Measurements from ENCODE around the gene PPM1A. TPM values are rescaled to one million over a fixed set of nuclear protein-coding genes. Genes with fewer than 3 reads are reported as not detected.

PPM1A gene
- total RNA-seq, 4 donors from 2014 or later, result 40.4 to 60.2 (median 53.6) TPM

GRCh38 chr14:60274448-60274847 lies 25.4 kb downstream of the PPM1A start:
- H3K4me1 ChIP-seq, result peaks cover 61 to 75% (median 65%) of the 10 kb centered on the region in 4 donors

GRCh38 chr14:60275932-60276331 lies 26.9 kb downstream of the PPM1A start:
- 77% methylated on average over 4 of the region's 4 CpGs for WGBS

More at GRCh38 chr14:60274448-60274847, 25.4 kb downstream of the PPM1A start:
- Histone ChIP-seq H3K9me3 (no peaks in the 10 kb centered on the region), H3K36me3 (no peaks in the 10 kb centered on the region), H3K27me3 (no peaks in the 10 kb centered on the region), H3K27ac (replicated peaks in 1 of 4) (no peak overlapping the region), H3K4me3 (no peak overlapping the region)
- intact Hi-C loops (cut with DNase I), result no loop called here
- TF ChIP-seq POLR2A (IDR thresholded peaks at IDR 0.05; ENCODE audit: low read depth) (no peak), CTCF (IDR thresholded peaks at IDR 0.05) (no peak), EP300 (IDR thresholded peaks at IDR 0.05) (no peak), POLR2AphosphoS5 (IDR thresholded peaks at IDR 0.05) (no peak)
- DNase-seq (ENCODE audit: extremely low spot score), result no peak

DNA sequence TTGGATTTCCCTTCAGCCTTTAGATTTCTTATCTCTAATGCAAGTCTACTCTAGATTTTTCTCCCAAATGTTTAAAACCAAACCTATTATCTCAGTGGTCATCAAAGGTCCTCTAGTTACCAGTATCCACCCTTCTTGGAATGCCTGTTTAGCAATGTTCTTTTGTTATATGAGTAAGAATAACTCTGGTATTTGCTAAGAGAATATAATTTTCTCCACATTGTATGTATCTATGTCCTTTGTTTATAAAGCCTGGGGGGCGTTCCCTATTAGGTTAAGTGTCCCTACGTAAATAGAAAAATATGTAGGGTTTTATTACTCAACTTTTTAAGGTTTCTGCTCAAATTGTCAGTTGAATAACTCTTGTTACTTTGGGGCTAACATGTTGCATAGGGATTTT lies 27.3 kb downstream of the PPM1A start:
- 93% methylated on average over 2 of the region's 2 CpGs for WGBS
- intact Hi-C loops (cut with DNase I), result no loop called here
- H3K27me3 ChIP-seq, result no peaks in the 10 kb centered on the region
- H3K36me3 ChIP-seq, result no peaks in the 10 kb centered on the region
- TF ChIP-seq CTCF (IDR thresholded peaks at IDR 0.05) (no peak), POLR2A (IDR thresholded peaks at IDR 0.05; ENCODE audit: low read depth) (no peak), EP300 (IDR thresholded peaks at IDR 0.05) (no peak), POLR2AphosphoS5 (IDR thresholded peaks at IDR 0.05) (no peak)
- peaks cover 61 to 76% (median 62%) of the 10 kb centered on the region in 4 donors for H3K4me1 ChIP-seq
- no peaks in the 10 kb centered on the region for H3K9me3 ChIP-seq
- no peak overlapping the region for H3K4me3 ChIP-seq
- no peak overlapping the region for H3K27ac ChIP-seq (replicated peaks in 1 of 4)
- DNase-seq (ENCODE audit: extremely low spot score), result no peak

More at GRCh38 chr14:60275932-60276331, 26.9 kb downstream of the PPM1A start:
- TF ChIP-seq EP300 (IDR thresholded peaks at IDR 0.05), result no peak
- no peak for TF ChIP-seq POLR2AphosphoS5 (IDR thresholded peaks at IDR 0.05)
- no peak for TF ChIP-seq CTCF (IDR thresholded peaks at IDR 0.05)
- TF ChIP-seq POLR2A (IDR thresholded peaks at IDR 0.05; ENCODE audit: low read depth), result no peak
- Histone ChIP-seq H3K27ac (replicated peaks in 1 of 4) (no peak overlapping the region), H3K9me3 (no peaks in the 10 kb centered on the region), H3K4me3 (no peak overlapping the region), H3K4me1 (peaks cover 64 to 79% (median 65%) of the 10 kb centered on the region in 4 donors), H3K27me3 (no peaks in the 10 kb centered on the region), H3K36me3 (no peaks in the 10 kb centered on the region)
- DNase-seq (ENCODE audit: extremely low spot score), result no peak
- intact Hi-C loops (cut with DNase I), result no loop called here

DNA sequence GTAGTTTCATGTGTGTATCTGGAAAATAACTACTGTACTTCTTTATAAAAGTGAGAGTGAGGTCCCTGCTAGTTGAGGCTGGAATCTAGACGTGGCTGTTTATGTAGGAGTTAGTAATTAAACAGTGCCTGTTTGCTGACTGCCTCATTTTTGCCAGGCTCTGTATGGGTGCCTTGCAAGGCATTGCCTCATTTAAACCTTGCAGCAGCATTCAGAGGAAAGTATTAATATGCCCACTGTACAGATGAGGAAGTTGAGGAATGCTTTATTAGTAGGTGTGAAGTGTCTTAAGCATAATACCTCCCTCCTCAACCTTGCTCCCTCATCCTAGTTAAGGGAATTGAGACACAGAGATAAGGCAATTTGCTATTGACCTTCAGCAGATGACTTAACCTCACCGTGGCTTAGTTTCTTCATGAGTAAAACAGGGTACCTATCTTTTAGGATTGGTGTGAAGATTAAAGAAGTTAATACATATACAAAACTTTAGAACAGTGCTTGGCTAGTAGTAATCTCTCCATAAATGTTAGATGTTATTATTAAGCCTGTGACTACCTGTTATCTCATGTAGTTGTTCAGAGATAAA lies 28.7 kb downstream of the PPM1A start:
- peaks cover 54 to 68% (median 59%) of the 10 kb centered on the region in 4 donors for H3K4me1 ChIP-seq
- 71% methylated on average over 2 of the region's 2 CpGs for WGBS

More for the DNA sequence above, 28.7 kb downstream of the PPM1A start:
- Histone ChIP-seq H3K27me3 (no peaks in the 10 kb centered on the region), H3K36me3 (peaks cover under 1 to 4% (median 3%) of the 10 kb centered on the region in 4 donors), H3K4me3 (no peak overlapping the region), H3K9me3 (no peaks in the 10 kb centered on the region), H3K27ac (replicated peaks in 1 of 4) (no peak overlapping the region)
- intact Hi-C loops (cut with DNase I), result no loop called here
- no peak for DNase-seq (ENCODE audit: extremely low spot score)
- no peak for TF ChIP-seq CTCF (IDR thresholded peaks at IDR 0.05)
- no peak for TF ChIP-seq POLR2A (IDR thresholded peaks at IDR 0.05; ENCODE audit: low read depth)
- TF ChIP-seq EP300 (IDR thresholded peaks at IDR 0.05), result no peak
- TF ChIP-seq POLR2AphosphoS5 (IDR thresholded peaks at IDR 0.05), result no peak
